ENCODE data around the gene NELFA.

The NELFA gene

GRCh38 chr4:1982124-1983052, 26.4 kb downstream of the NELFA start:
- no peak for DNase-seq (ENCODE audit: low spot score)

- DNase-seq (ENCODE audit: low spot score) = no peak
Measured at GRCh38 chr4:1981251-1982058, 27.3 kb downstream of the NELFA start.

GRCh38 chr4:1980561-1981041, 28.2 kb downstream of the NELFA start:
- DNase-seq (ENCODE audit: low spot score) = no peak

- DNase-seq (ENCODE audit: low spot score) = no peak
Measured at GRCh38 chr4:1979477-1980196, 29.1 kb downstream of the NELFA start.

- no peak for DNase-seq (ENCODE audit: low spot score)
Measured at GRCh38 chr4:1978741-1979476, 29.9 kb downstream of the NELFA start.

- no peak for DNase-seq (ENCODE audit: low spot score)
Measured at GRCh38 chr4:1978226-1978625, 30.5 kb downstream of the NELFA start.

GRCh38 chr4:1976416-1977352, 32.1 kb downstream of the NELFA start:
- no peak for DNase-seq (ENCODE audit: low spot score)

GRCh38 chr4:1975880-1976279, 32.9 kb downstream of the NELFA start:
- no peak for DNase-seq (ENCODE audit: low spot score)

GRCh38 chr4:1975391-1975801, 33.4 kb downstream of the NELFA start:
- DNase-seq (ENCODE audit: low spot score) = no peak

GRCh38 chr4:1974840-1975239, 33.9 kb downstream of the NELFA start:
- DNase-seq (ENCODE audit: low spot score) = no peak

GRCh38 chr4:1973661-1974060, 35.1 kb downstream of the NELFA start:
- DNase-seq (ENCODE audit: low spot score) = no peak

- DNase-seq (ENCODE audit: low spot score) = no peak
Measured at GRCh38 chr4:1973218-1973617, 35.6 kb downstream of the NELFA start.

GRCh38 chr4:1972414-1972813, 36.4 kb downstream of the NELFA start:
- no peak for DNase-seq (ENCODE audit: low spot score)

- no peak for DNase-seq (ENCODE audit: low spot score)
Measured at GRCh38 chr4:1971456-1972200, 37.1 kb downstream of the NELFA start.

GRCh38 chr4:1970926-1971325, 37.8 kb downstream of the NELFA start:
- no peak for DNase-seq (ENCODE audit: low spot score)

- no peak for DNase-seq (ENCODE audit: low spot score)
Measured at GRCh38 chr4:1969928-1970723, 38.6 kb downstream of the NELFA start.

- DNase-seq (ENCODE audit: low spot score) = no peak
Measured at GRCh38 chr4:1968686-1969295, 40.0 kb downstream of the NELFA start.

GRCh38 chr4:1967512-1968149, 41.1 kb downstream of the NELFA start:
- DNase-seq (ENCODE audit: low spot score) = no peak
